HepG2 (cell line): ENCODE results near the gene KCND2.

Experiments
- CTCF ChIP-seq: sonication (generic); formaldehyde crosslinking; IDR thresholded peaks from 2 replicates; pipeline ENCODE4 v1.5.0; 2020; ENCODE audit warnings: mild to moderate bottlenecking, missing genetic modification reagents, moderate library complexity
- KAT7 ChIP-seq: IDR thresholded peaks from 2 replicates; pipeline ENCODE4 v1.6.1; 2018; ENCODE audit warnings: borderline replicate concordance, missing compliant biosample characterization
- PCBP1 ChIP-seq: fragments of 200-400 bp; formaldehyde crosslinking; IDR thresholded peaks from 2 replicates; pipeline ENCODE4 v1.6.1; 2017; ENCODE audit warnings: mild to moderate bottlenecking, low read depth, low read length, borderline replicate concordance
- ZNF441 ChIP-seq: sonication (generic); formaldehyde crosslinking; IDR thresholded peaks from 2 replicates; pipeline ENCODE4 v1.7.0; 2021; ENCODE audit warnings: missing genetic modification reagents, borderline replicate concordance
- ZNF574 ChIP-seq: sonication (generic); formaldehyde crosslinking; IDR thresholded peaks from 2 replicates; pipeline ENCODE4 v1.4.0; 2020; ENCODE audit warnings: missing genetic modification reagents
- ZNF747 ChIP-seq: sonication (generic); formaldehyde crosslinking; IDR thresholded peaks from 2 replicates; pipeline ENCODE4 v1.8.1; 2023; ENCODE audit warnings: missing genetic modification reagents, mild to moderate bottlenecking, borderline replicate concordance
- ZSCAN29 ChIP-seq: sonication (generic); formaldehyde crosslinking; conservative IDR thresholded peaks from 2 replicates; pipeline ENCODE4 v1.4.0; 2020; ENCODE audit warnings: mild to moderate bottlenecking, missing genetic modification reagents
- TF ChIP-seq, protein P1 (sequence below): sonication (generic); formaldehyde crosslinking; conservative IDR thresholded peaks from 2 replicates; pipeline ENCODE4 v1.4.0; 2020; ENCODE audit warnings: mild to moderate bottlenecking, missing genetic modification reagents, moderate library complexity
- TF ChIP-seq, protein P2 (sequence below): sonication (generic); formaldehyde crosslinking; IDR thresholded peaks from 2 replicates; pipeline ENCODE4 v1.4.0; 2020; ENCODE audit warnings: missing genetic modification reagents

DNA sequence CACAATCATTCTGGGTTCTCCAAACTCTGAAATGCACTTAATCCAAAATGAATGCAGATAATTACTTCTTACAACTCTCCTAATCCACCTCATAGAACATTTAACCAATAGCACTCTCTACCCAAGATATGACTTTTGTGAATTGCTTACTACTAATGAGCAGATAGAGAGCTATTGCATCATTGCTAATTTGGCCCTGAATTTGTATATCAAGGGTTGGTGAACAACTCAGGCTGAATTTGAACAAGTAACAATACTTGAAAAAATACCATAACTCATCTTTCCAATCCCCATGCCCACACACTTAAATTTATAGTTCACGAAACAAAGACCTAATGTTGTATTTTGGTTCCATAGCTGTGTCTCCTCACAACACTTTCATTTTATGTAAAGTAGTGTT lies 339.0 kb downstream of the KCND2 start:
- TF ChIP-seq CTCF (CRISPR knock-in tag), result no peak
- TF ChIP-seq ZSCAN29, result no peak
- no peak for TF ChIP-seq ZNF574
- TF ChIP-seq, protein P1, sequence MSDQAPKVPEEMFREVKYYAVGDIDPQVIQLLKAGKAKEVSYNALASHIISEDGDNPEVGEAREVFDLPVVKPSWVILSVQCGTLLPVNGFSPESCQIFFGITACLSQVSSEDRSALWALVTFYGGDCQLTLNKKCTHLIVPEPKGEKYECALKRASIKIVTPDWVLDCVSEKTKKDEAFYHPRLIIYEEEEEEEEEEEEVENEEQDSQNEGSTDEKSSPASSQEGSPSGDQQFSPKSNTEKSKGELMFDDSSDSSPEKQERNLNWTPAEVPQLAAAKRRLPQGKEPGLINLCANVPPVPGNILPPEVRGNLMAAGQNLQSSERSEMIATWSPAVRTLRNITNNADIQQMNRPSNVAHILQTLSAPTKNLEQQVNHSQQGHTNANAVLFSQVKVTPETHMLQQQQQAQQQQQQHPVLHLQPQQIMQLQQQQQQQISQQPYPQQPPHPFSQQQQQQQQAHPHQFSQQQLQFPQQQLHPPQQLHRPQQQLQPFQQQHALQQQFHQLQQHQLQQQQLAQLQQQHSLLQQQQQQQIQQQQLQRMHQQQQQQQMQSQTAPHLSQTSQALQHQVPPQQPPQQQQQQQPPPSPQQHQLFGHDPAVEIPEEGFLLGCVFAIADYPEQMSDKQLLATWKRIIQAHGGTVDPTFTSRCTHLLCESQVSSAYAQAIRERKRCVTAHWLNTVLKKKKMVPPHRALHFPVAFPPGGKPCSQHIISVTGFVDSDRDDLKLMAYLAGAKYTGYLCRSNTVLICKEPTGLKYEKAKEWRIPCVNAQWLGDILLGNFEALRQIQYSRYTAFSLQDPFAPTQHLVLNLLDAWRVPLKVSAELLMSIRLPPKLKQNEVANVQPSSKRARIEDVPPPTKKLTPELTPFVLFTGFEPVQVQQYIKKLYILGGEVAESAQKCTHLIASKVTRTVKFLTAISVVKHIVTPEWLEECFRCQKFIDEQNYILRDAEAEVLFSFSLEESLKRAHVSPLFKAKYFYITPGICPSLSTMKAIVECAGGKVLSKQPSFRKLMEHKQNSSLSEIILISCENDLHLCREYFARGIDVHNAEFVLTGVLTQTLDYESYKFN (CRISPR knock-in tag), result no peak
- TF ChIP-seq PCBP1, result no peak
- no peak for TF ChIP-seq ZNF747 (CRISPR knock-in tag)
- TF ChIP-seq, protein P2, sequence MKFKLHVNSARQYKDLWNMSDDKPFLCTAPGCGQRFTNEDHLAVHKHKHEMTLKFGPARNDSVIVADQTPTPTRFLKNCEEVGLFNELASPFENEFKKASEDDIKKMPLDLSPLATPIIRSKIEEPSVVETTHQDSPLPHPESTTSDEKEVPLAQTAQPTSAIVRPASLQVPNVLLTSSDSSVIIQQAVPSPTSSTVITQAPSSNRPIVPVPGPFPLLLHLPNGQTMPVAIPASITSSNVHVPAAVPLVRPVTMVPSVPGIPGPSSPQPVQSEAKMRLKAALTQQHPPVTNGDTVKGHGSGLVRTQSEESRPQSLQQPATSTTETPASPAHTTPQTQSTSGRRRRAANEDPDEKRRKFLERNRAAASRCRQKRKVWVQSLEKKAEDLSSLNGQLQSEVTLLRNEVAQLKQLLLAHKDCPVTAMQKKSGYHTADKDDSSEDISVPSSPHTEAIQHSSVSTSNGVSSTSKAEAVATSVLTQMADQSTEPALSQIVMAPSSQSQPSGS (CRISPR knock-in tag), result no peak
- TF ChIP-seq ZNF441 (CRISPR knock-in tag), result no peak
- TF ChIP-seq KAT7, result no peak
